GM08714 (cell line): Measurements from ENCODE around the gene PVALEF.
"Not testable (repeated sequence)": the region's sequence is repeated elsewhere in the genome, so short reads cannot be mapped to it uniquely, and the experiment has no call there.

ENCODE experiments used
- H3K4me3 ChIP-seq: fragments of 200-500 bp; sonication (Bioruptor generic); 2 replicates; pipeline ENCODE4 v1.5.1; 2014; ENCODE audit warnings: mild to moderate bottlenecking, low read length, inconsistent platforms
- ZNF274 ChIP-seq: IDR thresholded peaks from 2 replicates; pipeline ENCODE4 v1.6.1; 2012; ENCODE audit warnings: mild to moderate bottlenecking, low read depth, low read length

The PVALEF gene

GRCh38 chr17:81134064-81134781 is 31.1 kb upstream of the PVALEF start:
- TF ChIP-seq ZNF274, result no peak
- no peak overlapping the region for H3K4me3 ChIP-seq

- no peak for TF ChIP-seq ZNF274
- H3K4me3 ChIP-seq, result no peak overlapping the region
Observed at GRCh38 chr17:81135505-81136278, 29.6 kb upstream of the PVALEF start.

GRCh38 chr17:81136366-81136765 is 28.9 kb upstream of the PVALEF start:
- no peak for TF ChIP-seq ZNF274
- H3K4me3 ChIP-seq, result no peak overlapping the region

DNA sequence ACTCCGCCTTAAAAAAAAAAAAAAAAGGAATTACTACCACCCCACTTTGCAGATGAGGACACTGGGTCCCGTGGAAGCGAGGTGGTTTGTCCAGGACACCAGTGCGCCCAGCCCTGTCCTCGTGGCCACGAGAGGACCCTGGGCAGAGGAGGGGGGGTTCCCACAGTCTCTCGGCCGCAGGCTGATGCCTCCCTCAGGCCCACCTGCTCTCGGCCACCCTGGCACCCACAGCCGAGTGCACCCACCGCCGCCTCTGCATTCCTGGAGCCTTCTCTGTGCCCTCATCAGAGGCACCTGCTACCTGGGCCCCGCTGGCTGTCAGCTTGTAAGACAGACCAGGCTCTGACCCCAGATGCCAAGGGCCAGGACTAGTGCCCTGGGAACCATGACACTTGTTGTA is 28.1 kb upstream of the PVALEF start:
- TF ChIP-seq ZNF274, result no peak
- H3K4me3 ChIP-seq, result no peak overlapping the region

- no peak for TF ChIP-seq ZNF274
Observed at GRCh38 chr17:81138083-81138482, 27.2 kb upstream of the PVALEF start.

DNA sequence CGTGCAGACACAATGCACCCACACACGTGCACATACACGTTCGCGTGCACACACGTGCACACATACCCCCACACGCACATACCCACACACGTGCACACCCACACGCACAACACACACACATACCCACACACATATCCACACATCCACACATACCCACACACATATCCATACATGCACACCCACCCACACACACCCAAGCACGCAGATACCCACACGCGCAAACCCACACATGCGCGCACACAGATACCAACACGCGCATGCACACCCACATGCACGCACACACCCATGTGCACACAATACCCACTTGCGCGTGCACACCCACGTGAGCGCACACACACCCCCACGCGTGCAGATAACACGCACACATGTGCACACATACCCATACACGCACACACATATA is 26.8 kb upstream of the PVALEF start:
- no peak for TF ChIP-seq ZNF274
- H3K4me3 ChIP-seq, result no peak overlapping the region

More at GRCh38 chr17:81138083-81138482, 27.2 kb upstream of the PVALEF start:
- H3K4me3 ChIP-seq, result no peak overlapping the region

DNA sequence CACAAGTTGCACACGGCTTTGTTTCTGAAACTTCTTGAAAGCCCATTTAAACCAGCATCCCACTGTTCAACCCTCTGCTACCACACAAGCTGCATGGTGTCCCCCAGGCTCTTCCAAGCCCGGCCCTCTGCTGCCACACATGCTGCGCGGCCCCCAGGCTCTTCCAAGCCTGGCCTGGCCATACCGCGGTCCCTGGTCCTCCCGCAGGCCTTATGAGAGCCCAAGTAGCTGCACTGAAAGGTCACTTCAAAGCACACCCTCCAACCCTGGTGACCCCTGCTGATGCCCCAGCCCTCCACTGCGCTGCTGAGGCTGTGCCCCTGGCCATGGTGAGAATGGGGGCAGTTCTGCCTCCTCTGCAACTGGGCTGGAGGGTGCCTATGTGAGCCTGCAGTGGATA is 25.9 kb upstream of the PVALEF start:
- no peak for TF ChIP-seq ZNF274
- no peak overlapping the region for H3K4me3 ChIP-seq

GRCh38 chr17:81140018-81140417 is 25.3 kb upstream of the PVALEF start:
- no peak for TF ChIP-seq ZNF274

DNA sequence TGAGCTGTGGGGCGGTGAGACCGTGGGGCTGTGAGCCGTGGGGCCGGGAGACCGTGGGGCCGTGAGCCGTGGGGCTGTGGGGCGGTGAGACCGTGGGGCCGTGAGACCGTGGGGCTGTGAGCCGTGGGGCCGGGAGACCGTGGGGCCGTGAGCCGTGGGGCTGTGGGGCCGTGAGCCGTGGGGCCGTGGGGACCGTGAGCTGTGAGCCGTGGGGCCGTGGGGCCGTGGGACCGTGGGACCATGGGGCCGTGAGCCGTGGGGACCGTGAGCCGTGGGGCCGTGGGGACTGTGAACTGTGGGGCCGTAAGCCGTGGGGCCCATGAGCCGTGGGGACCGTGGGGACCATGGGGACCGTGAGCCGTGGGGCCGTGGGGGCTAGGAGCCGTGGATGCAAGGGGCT is 24.6 kb upstream of the PVALEF start:
- no peak overlapping the region for H3K4me3 ChIP-seq
- no peak for TF ChIP-seq ZNF274

More at GRCh38 chr17:81140018-81140417, 25.3 kb upstream of the PVALEF start:
- H3K4me3 ChIP-seq, result no peak overlapping the region

- no peak for TF ChIP-seq ZNF274
- no peak overlapping the region for H3K4me3 ChIP-seq
Observed at GRCh38 chr17:81142301-81143199, 22.8 kb upstream of the PVALEF start.

- H3K4me3 ChIP-seq, result no peak overlapping the region
- TF ChIP-seq ZNF274, result no peak
Observed at GRCh38 chr17:81143200-81143527, 22.1 kb upstream of the PVALEF start.

GRCh38 chr17:81143717-81144422 is 21.4 kb upstream of the PVALEF start:
- TF ChIP-seq ZNF274, result no peak
- no peak overlapping the region for H3K4me3 ChIP-seq

DNA sequence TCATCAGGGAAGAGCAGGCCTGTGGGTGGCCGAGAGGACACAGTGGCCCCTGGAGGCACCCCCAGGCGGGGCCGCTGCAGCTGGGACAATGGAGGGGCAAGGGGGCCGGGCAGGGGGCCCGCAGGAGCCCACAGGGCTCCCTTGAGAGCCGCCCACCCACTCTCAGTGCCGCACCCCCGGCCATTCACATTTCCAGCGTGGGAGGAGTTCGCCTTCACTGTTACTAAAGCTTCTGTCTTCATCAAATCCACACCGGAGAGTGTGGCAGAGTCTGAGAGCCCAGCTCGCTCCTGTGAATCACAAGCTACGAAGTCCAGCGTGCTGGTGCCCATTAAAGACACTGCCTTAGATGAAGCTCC is 20.9 kb upstream of the PVALEF start:
- no peak for TF ChIP-seq ZNF274
- H3K4me3 ChIP-seq, result no peak overlapping the region

DNA sequence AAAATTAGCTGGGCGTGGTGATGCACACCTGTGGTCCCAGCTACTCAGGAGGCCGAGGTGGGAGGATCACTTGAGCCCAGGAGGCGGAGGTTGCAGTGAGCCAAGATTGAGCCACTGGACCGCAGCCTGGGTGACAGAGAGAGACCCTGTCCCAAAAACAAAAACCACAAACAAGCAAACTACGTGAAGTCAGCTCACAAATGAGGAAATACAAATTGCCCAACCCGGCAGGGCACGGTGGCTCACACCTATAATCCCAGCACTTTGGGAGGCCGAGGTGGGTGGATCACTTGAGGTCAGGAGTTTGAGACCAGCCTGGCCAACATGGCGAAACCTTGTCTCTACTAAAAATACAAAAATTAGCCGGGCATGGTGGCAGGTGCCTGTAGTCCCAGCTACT is 19.1 kb upstream of the PVALEF start:
- not testable (repeated sequence) for H3K4me3 ChIP-seq
